Stomach (tissue), 9 donors: Measurements from ENCODE around the gene PCYT2. TPM values are rescaled to one million over a fixed set of nuclear protein-coding genes. Genes with fewer than 3 reads are reported as not detected.
A peak's percentile ranks its signal among the peaks of the same experiment; 100 is the strongest.
"Not testable (repeated sequence)": the region's sequence is repeated elsewhere in the genome, so short reads cannot be mapped to it uniquely, and the experiment has no call there.

ENCODE experiments used
- DNase-seq, 2 donors: peaks; one replicate each; pipeline versions ENCODE4 v3.0.0 to v3.0.0-alpha.2; 2013 to 2019
- H3K27ac ChIP-seq, 5 donors: fragments of 200-600 bp in 4 of 5; sonication (generic) in 4 of 5; one replicate each; pipeline ENCODE4 v1.5.1; 2013 to 2019; ENCODE audit warnings: mild to moderate bottlenecking in 1 of 5, moderate library complexity in 1 of 5
- H3K27me3 ChIP-seq, 3 donors: fragments of 200-600 bp; sonication (generic); one replicate each; pipeline ENCODE4 v1.5.1; 2017 to 2019; ENCODE audit warnings: mixed run types in 1 of 3
- H3K36me3 ChIP-seq, 4 donors: fragments of 200-600 bp; sonication (generic); 1 replicate in 3 of 4; 2 replicates in 1 of 4; pipeline ENCODE4 v1.5.1; 2016 to 2019
- H3K4me1 ChIP-seq, 4 donors: fragments of 200-600 bp; sonication (generic); one replicate each; pipeline ENCODE4 v1.5.1; 2016 to 2019
- H3K4me3 ChIP-seq, 4 donors: fragments of 200-600 bp; sonication (generic) in 3 of 4; one replicate each; pipeline ENCODE4 v1.5.1; 2016 to 2019; ENCODE audit warnings: mild to moderate bottlenecking in 1 of 4
- H3K9me3 ChIP-seq, 4 donors: fragments of 200-600 bp; sonication (generic); one replicate each; pipeline ENCODE4 v1.5.1; 2016 to 2019
- CTCF ChIP-seq, 7 experiments: fragments of 450-650 bp in 4 of 7; fragments of 200-600 bp in 3 of 7; sonication (generic) in 3 of 7; IDR thresholded peaks; one replicate each; pipeline ENCODE4 v1.5.1; 2016 to 2019; ENCODE audit warnings: antibody characterized with exemption in 7 of 7, control low read depth in 2 of 7, mild to moderate bottlenecking in 1 of 7
- EP300 ChIP-seq: sonication (generic); formaldehyde crosslinking; IDR thresholded peaks from one replicate; pipeline ENCODE4 v1.6.1; 2017; ENCODE audit warnings: antibody characterized with exemption
- POLR2A ChIP-seq, 4 donors: fragments of 450-650 bp; IDR thresholded peaks; one replicate each; pipeline ENCODE4 v1.6.1; 2016; ENCODE audit warnings: antibody characterized with exemption in 4 of 4, control low read depth in 2 of 4, mild to moderate bottlenecking in 1 of 4, moderate library complexity in 1 of 4
- POLR2AphosphoS5 ChIP-seq, 3 donors: sonication (generic); formaldehyde crosslinking; IDR thresholded peaks; one replicate each; pipeline ENCODE4 v1.6.1; 2016; ENCODE audit warnings: antibody characterized with exemption in 3 of 3
- WGBS, 5 donors: extraction: QIAGEN DNeasy Blood & Tissue Kit in 3 of 5; methylation state at CpG; one replicate each; pipeline versions ENCODE4 v1.1.5 to v1.1.7; 2013 to 2018; 5-methylcytosine and 5-hydroxymethylcytosine counted together
- intact Hi-C: fragments of 100-400 bp; cut with DNase I; formaldehyde crosslinking; loops from one replicate; pipeline ENCODE4 v1.15.1; 2023; ENCODE audit warnings: low total_unique reads
- polyA plus RNA-seq, 3 donors: library from polyadenylated mRNA; stranded (reverse); fragments of 200-250 nt; gene quantifications; one replicate each; pipeline ENCODE4 v1.2.3, GENCODE V29; 2013
- total RNA-seq, 5 donors: library from RNA; depleted of rRNA; stranded (reverse); fragments of >200 nt; gene quantifications; one replicate each; pipeline versions ENCODE4 v1.1.0 to v1.2.3, GENCODE V29; 2014 to 2016
- donor health status: healthy with polysubstance abuse.
- donor health status: Bipolar disorder and iron deficiency.
- donor health status: healthy.

The PCYT2 gene
- total and polyA plus RNA-seq, 8 donors, result 17.5 to 119 (median 41.2) TPM

- 33 to 52% (median 49%) methylated on average over 9 to 15 of the region's 15 CpGs for WGBS, 5 donors
Observed at GRCh38 chr17:81918832-81919545, 7.8 kb upstream of the PCYT2 start.

GRCh38 chr17:81918333-81918669 lies 7.1 kb upstream of the PCYT2 start:
- peaks cover 47 to 68% (median 58%) of the 10 kb centered on the region in 4 donors for H3K36me3 ChIP-seq

More at GRCh38 chr17:81918832-81919545, 7.8 kb upstream of the PCYT2 start:
- intact Hi-C loops, result no loop called here
- TF ChIP-seq POLR2AphosphoS5 (IDR thresholded peaks at IDR 0.05) (peak in 2 of 3 donors; percentile 37 to 40), POLR2A (IDR thresholded peaks at IDR 0.05) (no peak), EP300 (no peak)
- Histone ChIP-seq H3K27ac (peak overlapping the region; percentile 83 to 98 (median 88)), H3K36me3 (peaks cover 40 to 61% (median 51%) of the 10 kb centered on the region in 4 donors), H3K4me3 (peak overlapping the region in 1 of 4 donors; percentile 82), H3K4me1 (peaks cover 50 to 86% (median 77%) of the 10 kb centered on the region in 4 donors), H3K27me3 (no peaks in the 10 kb centered on the region), H3K9me3 (no peaks in the 10 kb centered on the region)
- peak; percentile 79 to 84 for DNase-seq

GRCh38 chr17:81917565-81918332 lies 6.5 kb upstream of the PCYT2 start, which contains the start of gene SIRT7:
SIRT7 (minus strand) TSS chr17:81918176; CDS start chr17:81918131, 45 bp downstream.
- TF ChIP-seq CTCF (IDR thresholded peaks at IDR 0.05) (no peak), POLR2AphosphoS5 (IDR thresholded peaks at IDR 0.05) (peak in 2 of 3 donors; percentile 92 to 95)
- 0 to 1% (median 1%) methylated on average over 57 to 94 of the region's 94 CpGs for WGBS, 5 donors
- H3K4me3 ChIP-seq, result peak within 1 kb of the TSS; percentile 79 to 90 (median 84)
- peak; percentile 83 to 95 for DNase-seq
- H3K36me3 ChIP-seq, result peaks cover 51 to 71% (median 61%) of the 10 kb centered on the region in 4 donors
- peaks cover 37 to 77% (median 65%) of the 10 kb centered on the region in 4 donors for H3K4me1 ChIP-seq
- no peaks in the 10 kb centered on the region for H3K27me3 ChIP-seq
- peak within 1 kb of the TSS; percentile 83 to 98 (median 88) for H3K27ac ChIP-seq
- intact Hi-C loops, result no loop called here
- no peaks in the 10 kb centered on the region for H3K9me3 ChIP-seq

More at GRCh38 chr17:81918333-81918669, 7.1 kb upstream of the PCYT2 start:
- H3K27me3 ChIP-seq, intact Hi-C loops, DNase-seq, H3K9me3 ChIP-seq: not testable (repeated sequence)
- WGBS, 5 donors, result 17 to 39% (median 26%) methylated on average over 9 of the region's 9 CpGs
- peak overlapping the region; percentile 79 to 90 (median 84) for H3K4me3 ChIP-seq
- peaks cover 43 to 82% (median 70%) of the 10 kb centered on the region in 4 donors for H3K4me1 ChIP-seq
- peak overlapping the region; percentile 83 to 98 (median 88) for H3K27ac ChIP-seq

GRCh38 chr17:81916234-81917001 lies 5.2 kb upstream of the PCYT2 start:
- H3K4me1 ChIP-seq, result peaks cover 32 to 76% (median 64%) of the 10 kb centered on the region in 4 donors
- no peaks in the 10 kb centered on the region for H3K9me3 ChIP-seq
- 62 to 75% (median 71%) methylated on average over 21 of the region's 21 CpGs for WGBS, 5 donors
- TF ChIP-seq POLR2AphosphoS5 (IDR thresholded peaks at IDR 0.05) (peak in 2 of 3 donors; percentile 9 to 51), CTCF (IDR thresholded peaks at IDR 0.05) (no peak)
- DNase-seq, result peak; percentile 61 to 65
- peaks cover 51 to 70% (median 61%) of the 10 kb centered on the region in 4 donors for H3K36me3 ChIP-seq
- H3K27me3 ChIP-seq, result no peaks in the 10 kb centered on the region
- intact Hi-C loops, result no loop called here
- peak overlapping the region; percentile 79 to 90 (median 84) for H3K4me3 ChIP-seq
- peak overlapping the region in 4 of 5 donors; percentile 12 to 98 (median 86) for H3K27ac ChIP-seq

- peaks cover 36 to 71% (median 60%) of the 10 kb centered on the region in 4 donors for H3K4me1 ChIP-seq
- H3K36me3 ChIP-seq, result peaks cover 47 to 60% (median 51%) of the 10 kb centered on the region in 4 donors
- H3K9me3 ChIP-seq, result no peaks in the 10 kb centered on the region
- 83 to 93% (median 86%) methylated on average over 12 of the region's 12 CpGs for WGBS, 5 donors
- TF ChIP-seq POLR2AphosphoS5 (IDR thresholded peaks at IDR 0.05) (no peak), EP300 (no peak), CTCF (IDR thresholded peaks at IDR 0.05) (no peak), POLR2A (IDR thresholded peaks at IDR 0.05) (no peak)
- no peak overlapping the region for H3K27ac ChIP-seq
- intact Hi-C loops, result no loop called here
- DNase-seq, result no peak
- H3K4me3 ChIP-seq, result no peak overlapping the region
- no peaks in the 10 kb centered on the region for H3K27me3 ChIP-seq
Observed at GRCh38 chr17:81915331-81915730, 4.1 kb upstream of the PCYT2 start.
